Liver (tissue), 3 donors: ENCODE data around the gene ST3GAL4.

Experiments
- CTCF ChIP-seq: fragments of 150-350 bp; IDR thresholded peaks from 2 replicates; pipeline ENCODE4 v1.5.1; 2017; ENCODE audit warnings: improper control_type of control experiment, low read depth, low read length; ENCODE audit not compliant: missing input control
- GABPA ChIP-seq, 2 donors: IDR thresholded peaks in 1 of 2; conservative IDR thresholded peaks in 1 of 2; 2 replicates each; pipeline ENCODE4 v1.6.1; 2016; ENCODE audit warnings: antibody characterized with exemption in 2 of 2, mild to moderate bottlenecking in 1 of 2, moderate library complexity in 1 of 2
- JUND ChIP-seq, 2 donors: IDR thresholded peaks; 2 replicates each; pipeline ENCODE4 v1.6.1; 2016; ENCODE audit warnings: antibody characterized with exemption in 2 of 2
- ZBTB33 ChIP-seq: IDR thresholded peaks from 2 replicates; pipeline ENCODE4 v1.6.1; 2016; ENCODE audit warnings: antibody characterized with exemption
- donor health status: healthy.
- donor health status: healthy.

GRCh38 chr11:126410649-126411048, 55.2 kb downstream of the ST3GAL4 start:
- TF ChIP-seq ZBTB33, result no peak
- TF ChIP-seq CTCF, result no peak
- no peak for TF ChIP-seq JUND (IDR thresholded peaks at IDR 0.05)
- no peak for TF ChIP-seq GABPA (IDR thresholded peaks at IDR 0.05 in 1 of 2, conservative IDR thresholded peaks at IDR 0.05 in 1 of 2)
